Endothelial cell of umbilical vein (primary cell): ENCODE measurements around the gene HK1. TPM values are rescaled to one million over a fixed set of nuclear protein-coding genes. Genes with fewer than 3 reads are reported as not detected.

Experiments used
- BruUV-seq: library from RNA; stranded (reverse); fragments of 400-500 nt; replicated peaks from 2 replicates; lab custom pipeline; 2021; lab: Mats Ljungman, UMichigan
- CTCF ChIA-PET: fragments of 300-600, 350-600 bp; sonication (Branson Sonifier 250); formaldehyde crosslinking; loops from one replicate; lab custom pipeline; 2021; ENCODE audit warnings: antibody characterized with exemption, inconsistent platforms; lab: Charles Lee
- POLR2A ChIA-PET: fragments of 300-600, 350-600 bp; sonication (Branson Sonifier 250); formaldehyde crosslinking; loops from one replicate; lab custom pipeline; 2021; ENCODE audit warnings: antibody characterized with exemption, inconsistent platforms; lab: Charles Lee
- DNase-seq: peaks from one replicate; pipeline ENCODE4 v3.0.0-alpha.2; 2011; ENCODE audit warnings: low read depth, low spot score
- FAIRE-seq: peaks from 2 replicates; lab custom pipeline; 2011; peaks lifted over from hg19 to GRCh38; lab: Jason Lieb, UNC
- H2AFZ ChIP-seq: 2 replicates; pipeline ENCODE4 v1.6.0; 2012; ENCODE audit warnings: low read depth, low read length, control low read depth, inconsistent platforms
- H3K27ac ChIP-seq: 2 replicates; pipeline ENCODE4 v1.5.1; 2011; ENCODE audit warnings: low read depth, mild to moderate bottlenecking, control low read depth, low read length, moderate library complexity; ENCODE audit not compliant: insufficient read depth
- H3K27me3 ChIP-seq, 2 experiments: 2 replicates each; pipeline versions ENCODE4 v1.6.0 to v1.6.1; 2011; ENCODE audit warnings: low read length in 2 of 2, mixed read lengths in 1 of 2; ENCODE audit not compliant: control insufficient read depth in 2 of 2, insufficient read depth in 2 of 2
- H3K36me3 ChIP-seq, 2 experiments: 2 replicates in 1 of 2; 3 replicates in 1 of 2; pipeline ENCODE4 v1.5.1; 2011; ENCODE audit warnings: low read length in 2 of 2, mild to moderate bottlenecking in 1 of 2, moderate library complexity in 1 of 2; ENCODE audit not compliant: control insufficient read depth in 2 of 2, insufficient read depth in 2 of 2; ENCODE audit errors: extremely low read depth in 1 of 2
- H3K4me1 ChIP-seq: 3 replicates; pipeline ENCODE4 v1.5.1; 2011; ENCODE audit warnings: mild to moderate bottlenecking, low read length; ENCODE audit not compliant: control insufficient read depth, insufficient read depth; ENCODE audit errors: extremely low read depth
- H3K4me2 ChIP-seq: 2 replicates; pipeline ENCODE4 v1.6.1; 2011; ENCODE audit warnings: low read length, control low read depth, mixed read lengths; ENCODE audit not compliant: insufficient read depth
- H3K4me3 ChIP-seq, 3 experiments: fragments of 200-600 bp in 1 of 3; sonication (generic), shearing (Covaris generic) in 1 of 3; replicated peaks in 1 of 3; 2 replicates each; pipeline ENCODE4 v1.5.1; 2011 to 2016; ENCODE audit warnings: control low read depth in 3 of 3, low read length in 3 of 3, mild to moderate bottlenecking in 2 of 3, inconsistent platforms in 1 of 3, low read depth in 1 of 3, moderate library complexity in 1 of 3; ENCODE audit not compliant: insufficient read depth in 1 of 3
- H3K79me2 ChIP-seq: 2 replicates; pipeline ENCODE4 v1.6.0; 2012; ENCODE audit warnings: low read length, inconsistent platforms; ENCODE audit not compliant: control insufficient read depth, insufficient read depth
- H3K9ac ChIP-seq: replicated peaks from 2 replicates; pipeline ENCODE3; 2011; ENCODE audit warnings: low read length, control low read depth; ENCODE audit not compliant: insufficient read depth; ENCODE audit errors: extremely low read depth
- H3K9me1 ChIP-seq: replicated peaks from 3 replicates; pipeline ENCODE4 v1.6.0; 2011; ENCODE audit warnings: mild to moderate bottlenecking, low read length; ENCODE audit not compliant: control insufficient read depth, insufficient read depth; ENCODE audit errors: extremely low read depth
- H3K9me3 ChIP-seq: replicated peaks from 2 replicates; pipeline ENCODE4 v1.5.1; 2012; ENCODE audit warnings: low read length, inconsistent platforms; ENCODE audit not compliant: control insufficient read depth, insufficient read depth
- H4K20me1 ChIP-seq: replicated peaks from 2 replicates; pipeline ENCODE3; 2011; ENCODE audit warnings: mild to moderate bottlenecking, low read length; ENCODE audit not compliant: control insufficient read depth, insufficient read depth; ENCODE audit errors: extremely low read depth
- CTCF ChIP-seq, 2 donors: IDR thresholded peaks; 1 replicate in 1 of 2; 2 replicates in 1 of 2; pipeline ENCODE4 v1.5.1; 2011; ENCODE audit warnings: low read length in 2 of 2, mild to moderate bottlenecking in 2 of 2, moderate library complexity in 2 of 2, control low read depth in 1 of 2, inconsistent platforms in 1 of 2, low read depth in 1 of 2; ENCODE audit not compliant: insufficient read depth in 1 of 2; ENCODE audit errors: extremely low read depth in 1 of 2
- EZH2 ChIP-seq: IDR thresholded peaks from 2 replicates; pipeline ENCODE4 v1.6.1; 2012; ENCODE audit warnings: borderline replicate concordance, low read depth, mild to moderate bottlenecking, moderate library complexity, low read length, inconsistent platforms; ENCODE audit not compliant: severe bottlenecking
- FOS ChIP-seq: IDR thresholded peaks from 2 replicates; pipeline ENCODE4 v1.6.1; 2011; ENCODE audit warnings: mild to moderate bottlenecking, low read length, moderate library complexity, borderline replicate concordance; ENCODE audit not compliant: insufficient read depth
- GATA2 ChIP-seq: IDR thresholded peaks from 2 replicates; pipeline ENCODE4 v1.7.0; 2011; ENCODE audit warnings: low read depth, mild to moderate bottlenecking, moderate library complexity, mixed read lengths, low read length; ENCODE audit not compliant: insufficient read length, insufficient read depth
- JUN ChIP-seq: IDR thresholded peaks from 2 replicates; pipeline ENCODE4 v1.6.1; 2011; ENCODE audit warnings: borderline replicate concordance, low read depth; ENCODE audit not compliant: insufficient read length, insufficient read depth
- MAX ChIP-seq: IDR thresholded peaks from 2 replicates; pipeline ENCODE4 v1.6.1; 2011; ENCODE audit not compliant: insufficient read depth, insufficient read length
- MYC ChIP-seq: IDR thresholded peaks from one replicate; pipeline ENCODE4 v1.6.1; 2011; ENCODE audit warnings: mild to moderate bottlenecking, low read depth, low read length
- POLR2A ChIP-seq: IDR thresholded peaks from 2 replicates; pipeline ENCODE4 v1.6.1; 2012; ENCODE audit warnings: low read depth, mild to moderate bottlenecking, control low read depth, low read length
- POLR2AphosphoS5 ChIP-seq: IDR thresholded peaks from 2 replicates; pipeline ENCODE4 v1.6.1; 2012; ENCODE audit warnings: low read depth, mild to moderate bottlenecking, control low read depth, low read length, moderate library complexity; ENCODE audit not compliant: insufficient read depth
- dilution Hi-C: fragments of 300-500 bp; cut with MboI; formaldehyde crosslinking; loops from one replicate; pipeline ENCODE4 v1.15.0; 2019; ENCODE audit warnings: low sequenced_read_pairs; ENCODE audit not compliant: extremely low pct_ligation_motif_present
- intact Hi-C: fragments of 100-400 bp; cut with micrococcal nuclease; formaldehyde crosslinking; loops from one replicate; pipeline ENCODE4 v1.10.0; 2022
- polyA plus RNA-seq, 4 experiments: library from polyadenylated mRNA; depleted of rRNA in 3 of 4; stranded (reverse) in 3 of 4; unstranded in 1 of 4; fragments of >200 nt; gene quantifications; 2 replicates each; pipeline versions ENCODE4 v1.2.1 to v1.2.3, GENCODE V29; 2011 to 2012; ENCODE audit warnings: missing spikeins in 1 of 4
- total RNA-seq: library from RNA; stranded (reverse); gene quantifications from 2 replicates; pipeline ENCODE4 v1.2.3, GENCODE V29; 2021

Gene HK1
- total and polyA plus RNA-seq, 2 donors (not counting 3 experiments of a cell fraction or from before 2014, with no cell fraction given), result 50.8 to 121 TPM

- H3K4me2 ChIP-seq, result no peak overlapping the region
- POLR2A ChIA-PET, result no interaction called here
Observed at GRCh38 chr10:69247313-69247710, 31.0 kb upstream of the HK1 start.

More at GRCh38 chr10:69247313-69247710, 31.0 kb upstream of the HK1 start:
- DNase-seq, result no peak
- Histone ChIP-seq H3K27me3 (no peaks in the 10 kb centered on the region), H3K9me1 (no peaks in the 10 kb centered on the region), H3K27ac (no peak overlapping the region), H2AFZ (no peak overlapping the region), H3K9me3 (no peaks in the 10 kb centered on the region), H3K79me2 (no peaks in the 10 kb centered on the region), H3K9ac (no peak overlapping the region), H3K4me3 (no peak overlapping the region), H4K20me1 (no peaks in the 10 kb centered on the region), H3K36me3 (no peaks in the 10 kb centered on the region), H3K4me1 (no peaks in the 10 kb centered on the region)
- intact Hi-C loops, result no loop called here
- no TSS peak for BruUV-seq
- CTCF ChIA-PET, result interaction anchor here (0.7 to 1.2 kb wide), 3 partner anchors 25 to 143 kb away, joined by 3 to 4 read pairs (median 4); no protein-coding TSS in a partner anchor
- FAIRE-seq, result no peak
- TF ChIP-seq CTCF (IDR thresholded peaks at IDR 0.05; ENCODE audit: extremely low read depth in 1 of 2, insufficient read depth in 1 of 2, low read depth in 1 of 2, low read length in 2 of 2) (no peak), MAX (no peak), JUN (no peak), FOS (no peak), POLR2A (no peak), EZH2 (no peak), GATA2 (no peak), POLR2AphosphoS5 (no peak), MYC (no peak)
- dilution Hi-C loops, result loop anchor here (25.0 kb wide), 1 partner anchor 140 kb away; no protein-coding TSS in a partner anchor
